Activated CD8-positive, alpha-beta memory T cell treated with anti-CD3 and anti-CD28 coated beads for 4 hours (primary cell): ENCODE results near the gene VWA1.
"Not testable (repeated sequence)": the region's sequence is repeated elsewhere in the genome, so short reads cannot be mapped to it uniquely, and the experiment has no call there.

Source experiments
- DNase-seq, 2 donors: peaks; one replicate each; pipeline ENCODE4 v3.0.0-alpha.2; 2020; ENCODE audit warnings: low read depth in 2 of 2

Gene VWA1

DNA sequence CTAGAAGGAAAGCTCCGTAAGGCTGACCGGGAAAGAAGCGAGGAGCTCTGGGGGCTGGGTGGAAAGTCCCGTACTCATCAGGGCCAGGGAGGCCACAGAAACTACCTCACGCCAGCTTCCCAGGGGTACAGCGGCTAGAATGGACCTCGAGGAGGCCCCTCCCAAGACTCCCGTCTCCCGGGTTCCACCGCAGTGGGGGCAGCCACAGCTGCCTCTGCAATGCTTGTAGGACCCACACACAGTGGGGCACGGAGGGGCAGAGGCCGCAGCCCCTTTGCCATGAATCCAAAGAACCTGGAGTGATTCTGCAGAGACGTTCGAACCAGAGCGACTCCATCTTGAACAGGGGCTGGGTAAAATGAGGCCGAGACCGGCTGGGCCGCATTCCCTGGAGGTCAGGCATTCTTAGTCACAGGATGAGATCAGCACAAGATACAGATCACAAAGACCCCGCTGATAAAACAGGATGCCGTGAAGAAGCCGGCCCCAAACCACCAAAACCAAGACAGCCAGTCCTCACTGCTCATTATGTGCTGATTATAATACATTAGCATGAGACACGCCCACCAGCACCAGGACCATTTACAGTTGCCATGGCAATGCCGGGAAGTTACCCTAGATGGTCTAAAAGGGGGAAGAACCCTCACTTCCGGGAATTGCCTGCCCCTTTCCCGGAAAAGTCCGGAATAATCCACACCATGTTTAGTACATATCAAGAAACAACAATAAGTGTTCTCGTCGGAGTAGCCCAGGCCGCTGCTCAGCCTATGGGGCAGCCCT, 12.8 kb upstream of the VWA1 start:
- no peak for DNase-seq

DNA sequence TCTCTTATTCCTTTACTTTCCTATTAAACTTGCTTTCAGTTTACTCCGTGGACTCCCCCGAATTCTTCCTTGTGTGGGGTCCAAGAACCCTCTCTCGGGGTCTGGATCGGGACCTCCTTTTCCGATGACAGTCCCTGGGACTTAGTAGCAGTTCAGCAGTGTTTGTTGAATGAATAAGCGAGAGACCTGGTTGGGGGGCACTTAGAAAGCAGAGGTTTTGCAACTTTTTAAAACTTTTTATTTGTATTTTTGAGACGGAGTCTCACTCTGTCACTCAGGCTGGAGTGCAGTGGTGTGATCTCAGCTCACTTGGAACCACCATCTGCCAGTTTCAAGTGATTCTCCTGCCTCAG, 12.3 kb upstream of the VWA1 start:
- no peak for DNase-seq

DNA sequence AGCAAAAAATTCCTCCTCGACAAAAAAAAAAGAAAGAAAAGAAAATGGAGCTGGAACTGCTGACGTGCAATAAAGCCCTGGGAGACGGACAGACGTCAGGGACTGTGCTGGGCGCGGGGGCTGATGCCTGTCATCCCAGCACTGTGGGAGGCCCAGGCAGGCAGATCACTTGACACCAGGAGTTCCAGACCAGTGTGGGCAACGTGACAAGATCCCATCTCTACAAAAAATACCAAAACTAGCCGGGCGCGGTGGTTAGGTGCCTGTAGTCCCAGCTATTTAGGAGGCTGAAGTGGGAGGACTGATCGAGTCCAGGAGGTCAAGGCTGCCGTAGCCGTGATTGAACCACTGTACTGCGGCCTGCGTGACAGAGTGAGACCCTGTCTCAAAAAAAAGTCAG, 10.8 kb upstream of the VWA1 start:
- no peak for DNase-seq

DNA sequence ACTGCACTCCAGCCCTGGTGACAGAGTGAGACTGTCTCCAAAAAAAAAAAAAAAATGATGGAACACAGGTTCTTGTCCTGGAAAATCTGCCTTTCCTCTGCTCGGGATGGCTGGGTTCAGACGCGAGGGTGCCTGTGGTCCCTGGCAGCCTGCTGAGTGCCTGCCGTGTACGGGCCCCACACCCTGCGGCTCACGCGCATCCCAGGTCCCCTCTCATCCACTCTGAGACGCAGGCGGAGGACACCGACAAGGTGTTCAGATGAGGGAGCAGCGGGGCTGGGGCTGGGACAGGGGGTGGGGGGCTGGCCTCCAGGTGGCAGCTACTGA, 10.1 kb upstream of the VWA1 start:
- no peak for DNase-seq

DNA sequence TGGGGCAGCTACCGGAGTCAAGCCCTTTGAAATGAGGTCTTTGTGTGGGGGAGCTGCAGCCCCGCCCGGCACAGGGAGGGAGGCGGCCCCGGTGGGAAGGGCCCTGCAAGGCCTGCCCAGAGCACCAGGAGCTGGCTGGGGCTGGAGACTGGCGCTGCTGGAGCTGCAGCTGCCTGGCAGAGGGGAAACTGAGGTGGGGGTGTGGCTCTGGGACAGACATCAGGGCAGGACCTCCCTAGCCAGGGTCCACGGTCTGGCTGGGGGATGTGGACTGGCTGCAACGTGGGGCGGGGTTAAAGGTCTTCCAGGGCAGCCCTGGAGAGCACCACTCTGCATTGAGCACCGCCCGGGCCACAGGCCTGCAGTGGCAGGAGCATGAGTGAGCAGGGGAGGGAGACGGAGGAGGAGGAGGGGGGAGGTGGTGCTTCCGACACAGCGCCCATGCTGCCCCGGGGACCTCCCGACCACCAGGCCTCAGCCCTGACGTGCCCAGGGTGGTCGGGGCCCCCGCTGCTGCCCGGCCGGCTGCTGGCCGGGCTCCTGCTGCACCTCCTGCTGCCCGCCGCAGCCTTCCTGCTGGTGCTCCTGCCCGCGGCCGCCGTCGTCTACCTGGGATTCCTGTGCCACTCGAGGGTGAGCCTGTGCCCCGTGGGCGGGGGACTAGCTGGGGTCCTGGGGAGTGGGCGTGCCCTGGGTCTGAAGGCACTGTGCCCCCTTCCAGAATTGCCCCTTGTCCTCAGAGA, 9.6 kb upstream of the VWA1 start:
- no peak for DNase-seq

DNA sequence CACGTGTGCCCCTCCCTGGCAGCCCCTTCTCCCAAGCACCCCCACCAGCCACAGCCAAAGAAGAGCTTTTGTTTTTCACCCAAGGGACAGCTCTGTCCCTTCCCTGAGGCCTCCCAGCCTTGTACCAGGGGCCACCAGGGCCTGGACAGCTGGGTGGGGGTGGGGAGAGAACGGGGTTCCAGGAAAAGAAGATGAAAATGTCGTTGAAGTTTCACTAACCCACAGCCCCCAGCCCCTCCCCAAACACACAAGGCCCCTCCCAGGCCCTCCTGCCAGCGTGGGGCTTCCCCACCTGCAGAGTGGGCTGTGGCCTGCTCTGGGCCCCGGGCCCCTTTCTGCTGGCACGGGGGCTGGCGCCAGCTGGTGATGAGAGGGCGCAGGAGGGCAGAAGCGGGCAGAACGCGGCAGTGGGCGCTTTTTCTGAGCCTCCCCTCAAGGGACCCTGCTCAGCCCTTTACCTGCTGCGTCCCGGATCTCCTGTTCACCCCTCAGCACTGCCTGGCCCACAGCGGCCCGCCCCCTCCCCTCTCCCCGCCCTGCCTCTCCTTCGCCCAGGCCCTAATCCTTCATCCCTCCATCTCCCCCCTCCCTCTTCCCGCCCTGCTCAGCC, 8.9 kb upstream of the VWA1 start:
- no peak for DNase-seq

DNA sequence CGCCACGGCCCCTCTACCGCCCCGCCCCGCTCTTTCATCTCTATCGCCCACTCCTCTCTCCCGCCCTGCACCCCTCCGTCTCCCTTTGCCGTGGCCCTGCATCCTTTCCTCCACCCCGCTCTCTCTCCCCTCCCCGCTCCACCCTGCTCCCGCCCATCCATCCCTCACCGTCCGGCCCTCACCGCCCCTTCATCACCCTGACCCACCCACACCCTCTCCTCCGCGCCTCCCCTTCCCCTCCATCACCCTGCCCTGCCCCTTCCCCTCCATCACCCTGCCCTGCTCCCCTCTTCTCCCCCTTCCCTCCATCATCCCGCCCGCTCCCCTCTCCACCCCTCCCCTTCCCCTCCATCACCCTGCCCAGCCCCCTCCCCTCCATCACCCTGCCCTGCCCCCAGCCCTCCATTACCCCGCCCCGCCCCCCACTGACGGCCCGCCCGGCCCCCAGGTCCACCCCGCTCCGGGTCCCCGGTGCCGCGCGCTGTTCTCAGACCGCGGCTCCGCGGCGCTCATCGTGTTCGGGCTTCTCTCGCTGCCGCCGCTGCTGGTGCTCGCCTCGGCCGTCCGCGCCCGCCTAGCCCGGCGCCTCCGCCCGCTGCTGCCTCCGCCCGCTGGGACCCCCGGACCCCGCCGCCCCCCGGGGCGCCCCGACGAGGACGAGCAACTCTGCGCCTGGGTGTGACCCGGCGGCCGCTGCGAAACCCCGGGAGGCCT, 8.2 kb upstream of the VWA1 start:
- DNase-seq = no peak

DNA sequence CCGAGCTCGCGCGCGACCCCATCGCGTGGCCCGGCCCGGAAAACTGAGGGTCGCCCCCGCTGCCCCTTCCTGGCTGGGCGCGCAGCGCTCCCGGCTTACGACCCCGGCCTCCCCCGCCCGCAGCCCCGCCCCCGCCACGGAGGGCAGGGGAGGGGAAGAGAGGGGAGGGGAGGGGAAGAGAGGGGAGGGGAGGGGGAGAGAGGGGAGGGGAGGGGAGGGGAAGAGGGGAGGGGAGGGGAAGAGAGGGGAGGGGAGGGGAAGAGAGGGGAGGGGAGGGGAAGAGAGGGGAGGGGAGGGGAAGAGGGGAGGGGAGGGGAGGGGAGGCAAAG, 7.7 kb upstream of the VWA1 start:
- no peak for DNase-seq

DNA sequence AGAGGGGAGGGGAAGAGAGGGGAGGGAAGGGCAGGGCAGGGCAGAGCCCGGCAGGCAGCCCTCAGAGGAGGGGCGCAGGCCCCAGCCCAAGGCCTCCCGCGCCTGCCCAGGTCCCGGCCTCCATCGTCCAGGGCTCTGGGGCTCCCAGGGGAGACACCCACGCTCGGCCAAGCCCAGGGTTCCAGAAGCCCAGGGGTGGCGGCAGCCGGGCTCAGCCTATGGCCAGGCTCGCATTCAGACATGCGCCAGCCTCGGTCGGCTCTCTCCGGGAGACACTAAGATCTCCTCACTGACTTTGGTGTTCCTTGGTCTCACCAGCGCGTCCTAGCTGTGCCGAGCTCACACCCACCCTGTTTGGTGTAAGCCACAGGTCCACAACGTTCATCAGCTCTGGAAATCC, 7.3 kb upstream of the VWA1 start:
- no peak for DNase-seq

DNA sequence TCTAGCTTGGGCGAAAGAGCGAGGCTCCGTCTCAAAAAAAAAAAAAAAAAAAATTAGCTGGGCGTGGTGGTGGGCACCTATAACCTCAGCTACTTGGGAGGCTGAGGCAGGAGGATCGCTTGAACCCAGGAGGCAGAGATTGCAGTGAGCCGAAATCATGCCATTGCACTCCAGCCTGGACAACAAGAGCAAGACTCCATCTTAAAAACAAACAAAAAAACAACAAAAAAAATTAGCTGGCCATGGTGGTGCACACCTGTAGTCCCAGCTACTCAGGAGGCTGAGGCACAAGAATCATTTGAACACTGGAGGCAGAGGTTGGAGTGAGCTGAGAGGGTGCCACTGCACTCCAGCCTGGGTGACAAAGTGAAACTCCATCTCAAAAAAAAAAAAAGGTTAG, 6.5 kb upstream of the VWA1 start:
- not testable (repeated sequence) for DNase-seq

DNA sequence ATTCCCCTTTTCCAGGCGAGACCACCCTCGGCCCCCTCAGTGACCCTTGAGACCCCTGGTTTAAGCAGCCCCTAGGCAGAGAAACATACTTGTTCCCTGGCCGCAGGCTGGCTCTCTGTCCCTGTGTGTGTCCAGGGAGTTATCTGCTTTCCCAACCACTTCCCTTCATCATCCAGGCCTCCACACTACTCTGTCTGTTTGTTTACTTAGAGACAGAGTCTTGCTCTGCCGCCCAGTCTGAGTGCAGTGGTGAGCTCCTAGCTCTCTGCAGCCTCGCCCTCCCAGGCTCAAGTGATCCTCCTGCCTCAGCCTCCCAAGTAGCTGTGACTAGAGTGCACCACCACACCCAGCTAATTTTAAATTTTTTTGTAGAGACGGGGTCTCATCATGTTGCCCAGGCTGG, 5.8 kb upstream of the VWA1 start:
- DNase-seq = no peak

DNA sequence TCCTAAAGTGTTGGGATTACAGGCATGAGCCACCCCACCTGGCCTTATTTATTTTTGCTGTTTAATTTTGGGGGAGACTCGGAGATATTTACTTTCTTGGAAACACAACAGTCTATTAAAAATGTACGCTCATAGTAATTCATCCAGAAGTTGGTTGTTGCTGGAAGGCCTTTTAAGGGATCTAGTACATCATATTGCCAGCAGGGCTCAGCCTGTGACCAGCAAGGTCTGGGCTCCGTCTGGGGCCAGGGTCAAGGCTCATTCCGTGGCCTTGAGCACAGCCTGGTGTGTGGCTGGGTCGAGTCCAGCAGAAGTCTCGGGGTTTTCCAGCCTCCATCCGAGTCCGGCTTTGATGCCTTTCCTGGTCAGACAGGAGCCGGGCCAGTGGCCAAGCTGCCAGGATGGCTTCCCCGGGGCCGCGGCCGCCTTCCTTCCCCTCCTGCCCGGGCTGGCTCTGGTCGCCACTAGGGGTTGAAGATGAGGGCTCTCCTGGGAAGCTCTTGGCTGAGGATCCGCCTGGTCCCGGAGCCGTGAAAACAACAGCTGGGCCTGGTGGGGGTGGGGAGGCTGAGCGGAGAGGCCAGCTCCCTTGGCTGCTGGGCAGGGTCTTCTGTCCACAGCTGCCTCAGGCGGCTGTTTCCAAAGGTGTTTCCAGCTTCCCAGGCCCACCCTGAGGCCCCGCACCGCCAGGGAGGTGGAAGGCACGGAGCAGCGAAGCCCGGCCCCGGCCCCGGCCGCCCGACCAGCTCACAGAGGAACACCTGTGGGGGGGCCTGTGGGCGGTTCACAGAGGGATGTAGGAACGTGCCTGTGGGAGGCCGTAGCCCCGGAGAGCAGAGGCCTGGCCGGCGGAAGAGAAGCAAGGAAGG, 5.1 kb upstream of the VWA1 start:
- DNase-seq = no peak

DNA sequence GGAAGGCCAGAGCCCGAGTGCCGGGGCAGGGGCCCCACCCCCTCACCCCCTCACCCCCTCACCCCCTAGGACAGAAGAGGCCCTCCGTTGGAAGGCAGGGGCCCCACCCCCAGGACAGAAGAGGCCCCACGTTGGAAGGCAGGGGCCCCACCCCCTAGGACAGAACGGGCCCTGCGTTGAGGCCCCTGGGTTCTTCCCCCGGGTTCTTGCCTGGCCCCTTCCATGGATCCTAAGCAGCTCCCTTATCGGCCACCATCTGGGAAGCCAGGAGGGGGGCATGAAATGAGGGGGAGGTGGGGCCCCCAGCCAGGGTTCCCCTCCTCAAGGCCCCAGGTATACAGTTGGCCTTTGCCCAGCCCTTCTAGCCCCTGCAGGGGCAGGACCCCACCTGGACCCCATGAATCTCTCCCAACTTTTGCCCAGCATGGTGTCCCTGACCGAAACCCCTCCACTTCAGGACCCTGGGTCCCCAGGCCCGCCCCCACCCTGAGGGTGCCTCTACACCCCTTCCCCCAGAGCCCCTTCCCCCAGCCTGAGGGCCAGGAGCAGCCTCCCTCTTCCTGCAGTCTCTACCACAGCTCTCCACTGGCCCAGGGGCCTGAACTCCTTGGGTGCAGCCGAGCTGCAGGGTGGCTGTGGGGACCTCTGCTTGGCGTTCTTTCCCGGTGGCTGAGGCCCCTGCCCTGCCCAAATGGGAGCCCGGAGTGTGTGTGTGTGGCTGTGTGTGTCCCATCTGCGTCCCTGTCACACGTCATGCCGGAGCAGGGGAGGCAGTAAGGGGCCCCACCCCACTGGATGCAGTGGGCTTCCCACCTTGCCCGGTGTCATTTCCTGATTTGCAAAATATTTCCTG, 4.3 kb upstream of the VWA1 start:
- DNase-seq = no peak

DNA sequence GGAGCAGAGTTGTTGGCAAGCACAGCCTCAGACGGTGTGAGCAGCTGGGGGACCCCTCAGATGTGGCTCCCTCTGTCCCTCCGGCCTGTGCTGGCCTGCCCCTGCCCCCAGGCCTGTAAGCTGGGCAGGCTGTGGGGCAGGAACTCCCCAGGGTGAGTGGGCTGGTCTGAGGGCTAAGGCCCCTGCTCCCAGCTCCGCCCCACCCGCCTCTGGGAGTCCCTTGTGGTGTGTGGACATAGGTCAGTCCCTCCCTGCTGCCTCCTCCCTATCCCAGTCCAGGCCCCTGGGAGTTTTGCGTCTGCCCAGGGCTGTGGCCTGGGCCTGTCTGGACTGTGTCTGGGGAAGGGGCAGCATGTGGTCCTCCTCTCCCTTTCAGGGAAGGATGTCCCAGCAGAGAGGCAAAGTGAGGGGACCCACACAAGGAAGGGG, 3.6 kb upstream of the VWA1 start:
- no peak for DNase-seq

DNA sequence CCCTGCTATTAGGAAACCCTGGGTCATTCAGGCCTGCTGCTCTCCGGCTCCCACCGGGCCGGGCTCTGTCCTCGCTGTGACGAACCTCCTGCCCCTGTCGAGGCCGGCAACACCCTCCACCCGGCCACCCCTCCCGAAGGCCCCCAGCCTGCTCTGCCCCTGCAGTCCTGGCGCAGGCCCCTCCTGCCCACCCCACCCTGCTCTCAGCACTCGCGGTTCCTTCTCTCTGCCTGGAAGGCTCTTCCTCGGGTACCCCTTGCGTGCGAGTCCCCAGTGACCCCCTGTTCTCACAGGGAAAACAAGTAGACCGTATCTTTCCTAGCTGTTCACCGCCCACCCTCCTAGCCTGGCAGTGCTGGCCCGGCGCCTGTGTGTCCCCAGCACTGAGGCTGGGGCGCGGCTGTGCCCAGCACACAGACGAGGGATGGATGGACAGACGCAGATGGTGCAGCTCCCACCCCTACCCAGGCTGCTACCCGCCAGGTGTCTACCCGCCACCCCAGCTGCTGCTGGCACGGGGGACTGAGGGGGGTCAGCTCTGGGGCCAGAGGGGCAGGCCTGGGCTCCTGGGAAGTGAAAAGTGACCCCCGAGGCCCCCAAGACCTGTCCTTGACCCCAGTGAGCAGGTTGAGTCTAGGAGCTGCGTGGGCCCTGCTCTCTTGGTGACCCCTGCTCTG, 3.1 kb upstream of the VWA1 start:
- no peak for DNase-seq

DNA sequence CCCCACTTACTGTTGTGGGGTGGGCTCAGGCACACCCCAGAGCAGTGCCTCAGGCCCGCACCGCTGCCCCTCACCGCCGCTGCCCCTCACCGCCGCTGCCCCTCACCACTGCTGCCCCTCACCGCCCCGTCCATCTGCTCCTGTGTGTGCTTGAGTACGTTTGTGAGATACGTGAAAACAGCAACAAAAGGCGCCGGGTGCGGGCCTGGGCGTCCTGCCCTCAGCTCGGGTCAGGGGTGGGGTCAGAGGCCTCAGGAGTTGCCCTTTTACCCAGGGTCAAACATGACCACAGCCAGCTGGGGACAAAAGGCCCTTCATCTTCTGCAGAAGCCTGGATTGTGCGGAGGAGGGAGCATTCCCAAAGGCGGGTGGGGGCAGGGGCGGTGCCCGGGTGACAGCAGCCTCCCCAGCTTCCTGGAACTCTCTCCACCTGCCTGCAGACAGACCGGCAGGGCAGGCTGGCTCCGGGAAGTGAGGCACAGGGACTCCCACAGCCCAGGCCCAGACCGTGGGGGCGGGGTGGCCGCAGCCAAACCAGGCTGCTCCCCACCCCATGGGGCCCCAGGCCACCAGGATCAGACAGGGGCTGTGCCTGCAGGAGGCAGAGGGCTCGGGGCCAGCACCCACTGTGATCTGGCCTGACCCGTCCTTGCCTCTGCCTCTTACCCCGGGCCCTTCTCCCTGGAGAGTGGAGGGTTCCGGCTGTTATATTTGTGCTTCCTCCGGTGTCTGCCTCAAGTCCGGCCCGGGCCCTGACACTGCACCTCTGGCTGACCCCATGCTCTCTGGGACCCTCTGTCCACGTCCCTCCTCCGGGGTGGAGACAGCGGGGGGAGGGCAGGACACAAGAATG, 2.3 kb upstream of the VWA1 start:
- no peak for DNase-seq

DNA sequence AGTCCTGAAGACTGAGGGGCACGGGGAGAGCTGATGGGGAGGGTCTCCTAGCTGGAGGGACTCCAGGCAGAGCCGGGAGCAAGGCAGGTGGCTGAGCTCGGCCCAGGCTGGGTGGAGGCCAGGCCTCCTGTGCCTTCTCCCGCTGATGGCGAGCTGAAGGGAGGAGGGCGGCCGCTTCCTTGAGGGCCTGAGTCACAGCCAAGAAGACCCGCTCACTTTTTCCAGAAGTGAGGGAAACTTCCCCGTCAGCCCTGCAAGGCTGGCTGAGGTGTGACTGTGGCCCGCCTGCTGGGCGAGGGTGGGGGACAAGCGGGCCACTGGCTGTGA, 1.7 kb upstream of the VWA1 start:
- DNase-seq = peak; percentile 10 to 25

DNA sequence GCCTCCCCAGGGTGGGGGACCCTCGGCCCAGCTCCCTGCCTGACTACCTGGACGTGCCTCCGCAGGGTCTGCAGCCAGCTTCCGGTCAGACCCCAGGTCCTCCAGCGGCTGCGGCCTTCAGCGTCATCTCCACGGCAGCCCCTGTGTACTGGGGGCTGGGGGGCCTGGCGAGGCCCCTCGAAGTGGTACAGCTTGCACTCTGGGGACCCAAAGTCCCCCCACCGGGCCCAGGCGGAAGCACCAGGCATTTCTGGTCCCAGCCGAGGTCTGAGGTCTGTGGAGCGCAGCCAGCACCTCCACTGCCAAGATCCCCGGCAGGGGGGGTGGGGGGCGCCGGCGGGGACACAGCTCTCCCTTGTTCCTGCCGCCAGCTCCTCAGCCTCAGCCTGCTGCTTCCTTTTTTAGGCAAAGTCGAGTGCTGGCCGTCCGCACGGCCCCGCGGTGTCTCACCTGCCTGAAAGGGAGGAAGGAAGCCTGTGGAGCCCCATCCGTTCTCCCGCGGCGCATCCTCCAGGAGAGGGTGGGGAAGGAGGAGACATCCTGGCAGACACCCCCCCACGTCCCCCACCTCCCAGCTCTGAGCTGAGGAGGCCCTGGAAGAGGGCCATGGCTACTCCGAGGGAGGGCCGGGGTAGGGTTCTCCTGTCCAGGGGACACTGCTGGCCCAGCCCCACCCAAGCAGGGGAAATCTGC, 1.2 kb upstream of the VWA1 start:
- no peak for DNase-seq

DNA sequence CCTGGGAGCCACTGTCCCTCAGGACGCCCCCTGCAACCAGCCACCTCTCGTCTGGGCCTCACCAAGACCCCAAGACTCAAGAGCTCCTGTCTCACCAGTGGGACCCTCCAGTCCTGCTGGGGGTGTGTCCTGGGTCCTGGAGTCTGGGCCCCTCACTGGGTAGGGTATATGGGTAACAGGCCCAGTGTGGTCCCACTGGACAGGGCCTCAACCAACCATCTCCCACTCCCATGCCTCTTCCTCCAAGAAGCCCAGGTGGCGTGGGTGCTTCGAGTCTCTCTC, 725 bp upstream of the VWA1 start:
- DNase-seq = no peak
